ENCODE data around the gene USP53.

- TF ChIP-seq ZFP30 (CRISPR knock-in tag; IDR thresholded peaks at IDR 0.05) (no peak), ISL1 (CRISPR knock-in tag; IDR thresholded peaks at IDR 0.05) (no peak), TCF4 (CRISPR knock-in tag; IDR thresholded peaks at IDR 0.05; ENCODE audit: borderline replicate concordance) (no peak), ARNTL (CRISPR knock-in tag; IDR thresholded peaks at IDR 0.05; ENCODE audit: borderline replicate concordance, low read depth) (no peak), PPARA (CRISPR knock-in tag; IDR thresholded peaks at IDR 0.05; ENCODE audit: borderline replicate concordance) (no peak), CSRNP3 (CRISPR knock-in tag; IDR thresholded peaks at IDR 0.05) (no peak), ZNF565 (CRISPR knock-in tag; conservative IDR thresholded peaks at IDR 0.05; ENCODE audit: low read depth) (no peak), ZNF70 (CRISPR knock-in tag; IDR thresholded peaks at IDR 0.05) (no peak), RARB (CRISPR knock-in tag; IDR thresholded peaks at IDR 0.05) (no peak), CSDC2 (CRISPR knock-in tag; IDR thresholded peaks at IDR 0.05) (no peak), BACH2 (CRISPR knock-in tag; IDR thresholded peaks at IDR 0.05; ENCODE audit: borderline replicate concordance) (no peak), SNAI2 (CRISPR knock-in tag; IDR thresholded peaks at IDR 0.05) (no peak), PATZ1 (CRISPR knock-in tag; IDR thresholded peaks at IDR 0.05; ENCODE audit: borderline replicate concordance) (no peak), CREB5 (CRISPR knock-in tag; IDR thresholded peaks at IDR 0.05; ENCODE audit: low read depth) (no peak)
Observed at GRCh38 chr4:119299260-119299671, 86.8 kb downstream of the USP53 start.
